Muscle layer of duodenum (tissue), 2 donors: ENCODE measurements around the gene EDDM13.

Experiments used
- H3K27ac ChIP-seq: one replicate; pipeline ENCODE4 v1.7.0; 2013; ENCODE audit warnings: mild to moderate bottlenecking, low read length
- H3K27me3 ChIP-seq: one replicate; pipeline ENCODE4 v1.7.0; 2013; ENCODE audit warnings: low read depth, mild to moderate bottlenecking, control low read depth, low read length
- H3K36me3 ChIP-seq, 2 donors: one replicate each; pipeline ENCODE4 v1.7.0; 2013; ENCODE audit warnings: low read length in 2 of 2, control low read depth in 1 of 2, mild to moderate bottlenecking in 1 of 2; ENCODE audit not compliant: insufficient read depth in 2 of 2, control insufficient read depth in 1 of 2
- H3K4me1 ChIP-seq, 2 donors: one replicate each; pipeline ENCODE4 v1.7.0; 2013; ENCODE audit warnings: low read length in 2 of 2, mild to moderate bottlenecking in 2 of 2, control low read depth in 1 of 2, moderate library complexity in 1 of 2; ENCODE audit not compliant: insufficient read depth in 2 of 2, control insufficient read depth in 1 of 2
- H3K4me3 ChIP-seq, 2 donors: one replicate each; pipeline ENCODE4 v1.7.0; 2013; ENCODE audit warnings: low read length in 2 of 2, low read depth in 1 of 2, mild to moderate bottlenecking in 1 of 2
- H3K9me3 ChIP-seq, 2 donors: one replicate each; pipeline ENCODE4 v1.7.0; 2013; ENCODE audit warnings: low read length in 2 of 2, control low read depth in 1 of 2, mild to moderate bottlenecking in 1 of 2; ENCODE audit not compliant: control insufficient read depth in 1 of 2
- donor health status: healthy.

Gene EDDM13

DNA sequence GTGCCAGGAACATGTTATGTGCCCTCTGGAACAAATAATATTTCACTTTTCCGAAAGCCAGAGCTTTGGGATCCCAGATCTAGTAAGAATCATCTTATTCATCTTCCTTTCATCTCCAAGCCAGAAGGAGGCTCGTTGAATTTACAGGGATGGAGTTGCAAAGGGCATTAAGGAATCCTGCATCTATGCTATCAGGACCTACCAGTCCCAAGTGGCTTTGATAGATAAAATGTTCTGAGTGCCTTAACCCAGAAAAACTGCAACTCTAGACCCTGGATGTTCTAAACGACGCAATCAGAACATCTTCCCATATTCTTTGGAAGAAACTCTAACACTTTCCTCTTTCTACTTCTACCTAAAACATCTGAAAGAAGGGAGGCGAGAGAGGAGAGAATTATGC is 9.2 kb upstream of the EDDM13 start:
- Histone ChIP-seq H3K9me3 (no peaks in the 10 kb centered on the region), H3K4me3 (no peak overlapping the region), H3K27ac (no peak overlapping the region), H3K27me3 (no peaks in the 10 kb centered on the region), H3K4me1 (no peaks in the 10 kb centered on the region), H3K36me3 (no peaks in the 10 kb centered on the region)

DNA sequence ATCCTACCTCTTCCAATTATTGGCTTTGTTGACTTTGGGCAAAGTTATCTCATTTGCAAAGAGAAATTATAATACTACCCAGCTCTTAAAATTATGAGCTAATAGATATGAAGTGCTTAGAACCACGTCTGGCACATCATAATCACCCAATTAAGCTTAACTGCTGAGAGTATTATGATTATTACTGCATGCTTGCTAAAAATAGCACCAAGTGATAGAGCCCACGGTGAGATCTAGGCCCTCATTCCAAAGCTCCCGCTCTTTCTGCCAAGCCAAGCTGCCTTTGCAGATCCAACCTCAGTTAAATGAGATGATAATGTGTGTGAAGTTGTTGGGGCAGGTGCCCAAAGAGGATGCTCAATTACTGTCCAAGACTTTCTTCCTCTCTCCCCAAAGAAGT is 6.5 kb upstream of the EDDM13 start:
- H3K36me3 ChIP-seq, result no peaks in the 10 kb centered on the region
- no peak overlapping the region for H3K4me3 ChIP-seq
- no peak overlapping the region for H3K27ac ChIP-seq
- no peaks in the 10 kb centered on the region for H3K9me3 ChIP-seq
- no peaks in the 10 kb centered on the region for H3K4me1 ChIP-seq
- H3K27me3 ChIP-seq, result no peaks in the 10 kb centered on the region

DNA sequence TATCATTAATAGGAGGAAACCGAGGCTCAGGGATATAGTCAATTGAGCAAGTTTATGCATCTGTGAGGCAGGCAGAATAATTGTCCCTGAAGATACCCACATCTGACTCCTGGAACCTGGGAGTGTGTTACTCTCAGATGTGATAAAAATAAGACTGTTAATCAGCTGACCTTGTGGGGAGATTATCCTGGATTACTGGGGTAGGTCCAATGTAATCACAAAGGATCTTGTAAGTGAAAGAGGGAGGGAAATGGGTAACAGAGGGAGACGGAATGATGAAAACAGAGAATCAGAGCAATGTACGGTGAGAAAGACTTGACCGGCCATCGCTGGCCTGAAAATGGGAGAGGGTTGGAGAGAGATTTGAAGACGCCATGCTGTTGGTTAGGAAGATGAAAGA is 3.2 kb upstream of the EDDM13 start:
- Histone ChIP-seq H3K9me3 (no peaks in the 10 kb centered on the region), H3K27me3 (no peaks in the 10 kb centered on the region), H3K27ac (no peak overlapping the region), H3K36me3 (no peaks in the 10 kb centered on the region), H3K4me3 (no peak overlapping the region), H3K4me1 (no peaks in the 10 kb centered on the region)

DNA sequence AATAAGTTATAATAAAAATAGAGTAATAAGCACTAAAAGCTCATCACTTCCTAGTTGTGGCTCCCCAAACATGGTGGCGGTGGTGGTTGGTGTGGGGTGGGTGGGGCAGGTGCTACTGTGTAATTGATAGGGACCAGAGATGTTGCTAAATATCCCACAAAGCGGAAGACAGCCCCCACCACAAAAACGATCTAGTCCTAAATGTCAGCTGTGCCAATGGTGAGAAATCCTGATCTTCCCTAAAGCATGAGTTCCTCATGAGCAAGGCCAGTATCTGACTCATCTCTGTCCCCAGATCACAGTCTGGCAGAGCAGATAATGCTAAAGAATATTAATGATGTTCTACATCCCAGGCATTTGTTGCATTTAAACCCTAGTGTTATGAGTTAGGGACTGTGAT is 1.9 kb upstream of the EDDM13 start:
- H3K27me3 ChIP-seq, result no peaks in the 10 kb centered on the region

DNA sequence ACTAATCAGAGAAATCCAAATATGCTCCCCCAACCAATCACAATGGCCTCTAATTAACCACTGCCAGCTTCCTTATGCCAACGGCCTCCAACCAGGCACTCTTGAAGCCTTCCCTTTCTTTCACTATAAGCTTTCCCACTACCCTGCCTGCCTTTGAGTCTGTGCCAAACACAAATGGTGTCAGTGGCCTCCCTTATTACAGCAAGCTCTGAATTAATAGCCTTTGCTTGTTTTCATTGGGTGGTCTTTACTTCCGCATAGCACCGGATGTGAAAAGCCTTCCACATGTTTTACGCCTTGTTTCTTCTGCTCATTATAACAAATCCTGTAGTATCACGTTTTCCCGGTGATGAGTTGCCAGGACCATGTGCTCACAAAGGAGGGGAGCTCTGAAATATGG is 1.4 kb upstream of the EDDM13 start:
- no peaks in the 10 kb centered on the region for H3K36me3 ChIP-seq
- H3K27me3 ChIP-seq, result no peaks in the 10 kb centered on the region
- no peak overlapping the region for H3K4me3 ChIP-seq

More for the DNA sequence above, 1.9 kb upstream of the EDDM13 start:
- H3K36me3 ChIP-seq, result no peaks in the 10 kb centered on the region
- H3K4me3 ChIP-seq, result no peak overlapping the region
- no peak overlapping the region for H3K27ac ChIP-seq
- no peaks in the 10 kb centered on the region for H3K9me3 ChIP-seq
- no peaks in the 10 kb centered on the region for H3K4me1 ChIP-seq

DNA sequence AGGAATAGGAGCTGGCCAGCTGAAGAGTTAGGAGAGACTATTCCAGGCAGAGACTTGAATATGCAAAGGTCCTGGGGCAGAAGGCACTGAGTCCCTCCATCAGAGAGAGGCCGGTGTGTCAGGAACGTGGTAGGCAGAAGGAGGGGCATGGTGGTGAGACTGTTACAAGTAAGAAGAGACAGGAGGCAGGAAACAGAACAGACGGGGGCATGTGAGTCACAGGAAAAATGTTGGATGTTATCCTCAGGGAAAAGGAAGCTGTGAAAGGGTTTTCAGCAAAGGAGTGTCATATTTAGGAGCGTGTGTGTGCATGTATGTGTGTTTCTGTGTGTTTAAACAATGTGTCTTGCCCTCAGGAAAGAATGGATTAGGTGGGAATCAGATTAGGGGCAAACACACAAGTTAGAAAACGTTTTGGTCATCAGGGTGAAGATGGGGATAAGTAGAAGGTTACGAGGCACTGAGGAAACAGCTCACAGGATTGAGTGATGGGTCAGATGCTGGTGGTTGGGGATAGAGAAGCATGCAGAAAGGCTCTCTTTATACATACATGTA is 1.1 kb downstream of the EDDM13 start:
- no peak overlapping the region for H3K4me3 ChIP-seq
- no peaks in the 10 kb centered on the region for H3K4me1 ChIP-seq
- H3K9me3 ChIP-seq, result no peaks in the 10 kb centered on the region
- no peak overlapping the region for H3K27ac ChIP-seq
- H3K36me3 ChIP-seq, result peaks cover 0 to 7% of the 10 kb centered on the region in 2 donors
- H3K27me3 ChIP-seq, result no peaks in the 10 kb centered on the region

More for the DNA sequence above, 1.4 kb upstream of the EDDM13 start:
- H3K27ac ChIP-seq, result no peak overlapping the region
- H3K9me3 ChIP-seq, result no peaks in the 10 kb centered on the region
- H3K4me1 ChIP-seq, result no peaks in the 10 kb centered on the region

DNA sequence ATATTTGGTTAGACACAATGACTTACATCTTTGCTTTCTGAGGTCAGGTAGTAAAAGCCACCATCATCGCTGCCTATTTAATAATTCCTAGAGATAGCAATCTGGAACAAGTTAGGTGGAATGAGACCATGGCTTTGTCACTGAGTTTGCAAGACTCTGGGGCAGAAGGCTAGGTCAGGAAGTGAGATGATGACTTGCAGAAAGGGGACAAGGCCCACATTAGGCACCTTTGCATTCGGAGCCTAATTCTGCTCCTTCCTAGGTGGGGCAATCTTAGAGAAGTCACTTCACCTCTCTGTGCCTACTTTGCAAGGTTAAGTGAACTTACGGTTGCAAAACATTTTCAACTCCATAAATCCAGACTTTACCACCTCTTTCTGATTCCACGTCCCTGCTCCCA is 10.3 kb downstream of the EDDM13 start:
- H3K4me3 ChIP-seq, result no peak overlapping the region
- H3K9me3 ChIP-seq, result no peaks in the 10 kb centered on the region
- no peaks in the 10 kb centered on the region for H3K4me1 ChIP-seq
- H3K27ac ChIP-seq, result no peak overlapping the region
- peaks cover 0 to 7% of the 10 kb centered on the region in 2 donors for H3K36me3 ChIP-seq
- H3K27me3 ChIP-seq, result no peaks in the 10 kb centered on the region

DNA sequence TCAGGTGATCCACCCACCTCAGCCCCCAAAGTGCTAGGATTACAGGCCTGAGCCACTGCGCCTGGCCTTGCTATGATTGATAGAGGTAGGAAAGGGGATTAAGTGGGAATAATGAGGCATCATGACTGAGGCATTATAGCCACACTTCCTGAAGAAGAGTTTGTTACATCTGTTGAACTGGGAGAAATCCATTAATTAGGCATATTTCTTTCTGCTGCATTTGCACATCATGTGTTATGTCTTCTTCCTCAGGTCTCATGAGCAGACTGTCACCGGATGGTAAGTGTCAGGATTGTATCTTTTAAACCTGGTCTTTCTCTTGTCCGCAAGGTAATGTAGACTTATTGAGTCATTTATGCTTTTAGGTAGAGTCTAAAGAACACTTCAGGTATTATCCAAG is 12.2 kb downstream of the EDDM13 start:
- Histone ChIP-seq H3K4me1 (no peaks in the 10 kb centered on the region), H3K27me3 (no peaks in the 10 kb centered on the region), H3K36me3 (peaks cover 0 to 10% of the 10 kb centered on the region in 2 donors), H3K9me3 (no peaks in the 10 kb centered on the region), H3K4me3 (no peak overlapping the region), H3K27ac (no peak overlapping the region)

GRCh38 chr19:56290104-56290503 is 17.6 kb downstream of the EDDM13 start:
- peaks cover 0 to 37% of the 10 kb centered on the region in 2 donors for H3K36me3 ChIP-seq

DNA sequence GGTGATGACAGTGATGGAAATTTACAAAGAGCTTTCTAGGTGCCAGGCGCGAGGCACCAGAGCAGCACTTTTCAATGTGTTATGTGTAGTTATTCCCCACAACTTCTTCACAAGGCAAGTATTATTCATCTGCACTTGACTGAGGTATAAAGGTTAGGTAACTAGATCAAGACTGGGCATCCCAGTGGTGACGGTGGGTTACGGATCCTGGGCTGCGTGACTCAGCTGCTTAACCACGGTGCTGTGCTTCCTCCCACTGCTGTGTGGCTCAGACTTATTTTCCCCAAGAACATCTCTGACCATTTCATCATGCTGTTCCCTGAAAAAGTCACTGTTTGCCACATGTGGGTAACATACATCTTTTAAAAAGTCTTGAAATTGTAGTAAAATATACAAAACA is 19.3 kb downstream of the EDDM13 start:
- Histone ChIP-seq H3K27me3 (no peaks in the 10 kb centered on the region), H3K9me3 (peaks cover 0 to 5% of the 10 kb centered on the region in 2 donors), H3K4me3 (no peak overlapping the region), H3K27ac (no peak overlapping the region), H3K4me1 (no peaks in the 10 kb centered on the region), H3K36me3 (peaks cover 8 to 47% of the 10 kb centered on the region in 2 donors)

More at GRCh38 chr19:56290104-56290503, 17.6 kb downstream of the EDDM13 start:
- H3K9me3 ChIP-seq, result peaks cover 0 to 5% of the 10 kb centered on the region in 2 donors
- H3K4me3 ChIP-seq, result no peak overlapping the region
- H3K27me3 ChIP-seq, result no peaks in the 10 kb centered on the region
- no peak overlapping the region for H3K27ac ChIP-seq
- no peaks in the 10 kb centered on the region for H3K4me1 ChIP-seq

GRCh38 chr19:56294549-56294948 is 22.0 kb downstream of the EDDM13 start:
- Histone ChIP-seq H3K27me3 (no peaks in the 10 kb centered on the region), H3K9me3 (peaks cover 0 to 5% of the 10 kb centered on the region in 2 donors), H3K27ac (no peak overlapping the region), H3K36me3 (peaks cover 8 to 44% of the 10 kb centered on the region in 2 donors), H3K4me1 (no peaks in the 10 kb centered on the region), H3K4me3 (no peak overlapping the region)
